Measurements from ENCODE around the gene SEMA5A. TPM values are rescaled to one million over a fixed set of nuclear protein-coding genes. Genes with fewer than 3 reads are reported as not detected.

Gene SEMA5A
- total and polyA plus RNA-seq, 2 of the 13 experiments (the other 11 are each of a cell fraction or from before 2014, with no cell fraction given): 0.01 TPM; not detected in 1

- Histone ChIP-seq H3K27me3 (ENCODE audit: control insufficient read depth in 1 of 2, insufficient read depth in 2 of 2, low read length in 2 of 2) (no peaks in the 10 kb centered on the region), H3K79me2 (ENCODE audit: insufficient read depth, low read length) (no peaks in the 10 kb centered on the region), H3K9ac (ENCODE audit: insufficient read depth, low read depth, low read length) (no peak overlapping the region), H3K9me3 (ENCODE audit: low read length) (peaks cover 7% of the 10 kb centered on the region; the same call in 1 of the 2 replicates), H4K20me1 (ENCODE audit: insufficient read depth, low read length) (no peaks in the 10 kb centered on the region), H2AFZ (ENCODE audit: low read length) (no peak overlapping the region), H3K27ac (ENCODE audit: extremely low read length, insufficient read depth, low read length) (no peak overlapping the region), H3K4me1 (ENCODE audit: insufficient read depth, low read length) (no peaks in the 10 kb centered on the region), H3K4me2 (ENCODE audit: low read depth, low read length) (no peak overlapping the region), H3K36me3 (replicated peaks in 1 of 2; ENCODE audit: control insufficient read depth in 1 of 2, insufficient read depth in 2 of 2, low read length in 2 of 2) (no peaks in the 10 kb centered on the region), H3K4me3 (replicated peaks in 1 of 3; ENCODE audit: insufficient read depth in 1 of 3, low read depth in 2 of 3, low read length in 3 of 3) (no peak overlapping the region)
- intact Hi-C loops (cut with micrococcal nuclease; ENCODE audit: unreplicated experiment): no loop called here
- in situ Hi-C loops (cut with HindIII; ENCODE audit: extremely low pct_ligation_motif_present, low pct_unique_long_range_greater_than_20kb): no loop called here
- ATAC-seq: no peak
- POLR2A ChIA-PET: no interaction called here
- WGBS (ENCODE audit: low lambda C conversion rate): 0% methylated on average over 2 of the region's 2 CpGs
- no TSS peak for BruUV-seq (replicated peaks)
- no peak for DNase-seq (ENCODE audit: low spot score)
- FAIRE-seq: no peak
- no peak for TF ChIP-seq ZNF432 (CRISPR knock-in tag; IDR thresholded peaks at IDR 0.05; ENCODE audit: borderline replicate concordance)
- no peak for TF ChIP-seq KLF11 (CRISPR knock-in tag; IDR thresholded peaks at IDR 0.05)
- no peak for TF ChIP-seq ERF (CRISPR knock-in tag; IDR thresholded peaks at IDR 0.05)
- TF ChIP-seq KDM2A (CRISPR knock-in tag; IDR thresholded peaks at IDR 0.05; ENCODE audit: borderline replicate concordance, low read depth): no peak
- TF ChIP-seq KMT2A (CRISPR knock-in tag; IDR thresholded peaks at IDR 0.05): no peak
- TF ChIP-seq ZKSCAN1 (IDR thresholded peaks at IDR 0.05; ENCODE audit: low read length): no peak
- CTCF ChIA-PET (ENCODE audit: low intra/inter-chr PET ratio, low total read pairs): no interaction called here
These were observed 105.4 kb downstream of the SEMA5A start for GRCh38 chr5:9440517-9440916.

- intact Hi-C loops (cut with micrococcal nuclease; ENCODE audit: unreplicated experiment): no loop called here
- FAIRE-seq (no peak), ATAC-seq (no peak), DNase-seq (ENCODE audit: low spot score) (no peak)
- no peaks in the 10 kb centered on the region for H3K4me1 ChIP-seq (ENCODE audit: insufficient read depth, low read length)
- no peak overlapping the region for H3K27ac ChIP-seq (ENCODE audit: extremely low read length, insufficient read depth, low read length)
- no peaks in the 10 kb centered on the region for H3K36me3 ChIP-seq (replicated peaks in 1 of 2; ENCODE audit: control insufficient read depth in 1 of 2, insufficient read depth in 2 of 2, low read length in 2 of 2)
- CTCF ChIA-PET (ENCODE audit: low intra/inter-chr PET ratio, low total read pairs): no interaction called here
- no peak overlapping the region for H3K4me3 ChIP-seq (replicated peaks in 1 of 3; ENCODE audit: insufficient read depth in 1 of 3, low read depth in 2 of 3, low read length in 3 of 3)
- H3K27me3 ChIP-seq (ENCODE audit: control insufficient read depth in 1 of 2, insufficient read depth in 2 of 2, low read length in 2 of 2): no peaks in the 10 kb centered on the region
- no TSS peak for BruUV-seq (replicated peaks)
- POLR2A ChIA-PET: no interaction called here
- peaks cover 4% of the 10 kb centered on the region; the same call in 1 of the 2 replicates for H3K9me3 ChIP-seq (ENCODE audit: low read length)
- H4K20me1 ChIP-seq (ENCODE audit: insufficient read depth, low read length): no peaks in the 10 kb centered on the region
- H3K79me2 ChIP-seq (ENCODE audit: insufficient read depth, low read length): no peaks in the 10 kb centered on the region
- 0% methylated on average over 4 of the region's 5 CpGs for WGBS (ENCODE audit: low lambda C conversion rate)
- in situ Hi-C loops (cut with HindIII; ENCODE audit: extremely low pct_ligation_motif_present, low pct_unique_long_range_greater_than_20kb): no loop called here
- no peak overlapping the region for H2AFZ ChIP-seq (ENCODE audit: low read length)
- no peak overlapping the region for H3K9ac ChIP-seq (ENCODE audit: insufficient read depth, low read depth, low read length)
- no peak overlapping the region for H3K4me2 ChIP-seq (ENCODE audit: low read depth, low read length)
- TF ChIP-seq ZNF451 (CRISPR knock-in tag; IDR thresholded peaks at IDR 0.05): no peak
- no peak for TF ChIP-seq ZFP36L1 (CRISPR knock-in tag; IDR thresholded peaks at IDR 0.05)
- no peak for TF ChIP-seq E2F2 (CRISPR knock-in tag; IDR thresholded peaks at IDR 0.05; ENCODE audit: borderline replicate concordance)
- no peak for TF ChIP-seq TAF15 (IDR thresholded peaks at IDR 0.05; ENCODE audit: low read depth, low read length, poor library complexity, severe bottlenecking)
- no peak for TF ChIP-seq BCL6 (CRISPR knock-in tag; IDR thresholded peaks at IDR 0.05)
- no peak for TF ChIP-seq MAX (IDR thresholded peaks at IDR 0.05)
- no peak for TF ChIP-seq NFYB (CRISPR knock-in tag; IDR thresholded peaks at IDR 0.05)
- no peak for TF ChIP-seq KDM5B (CRISPR knock-in tag; IDR thresholded peaks at IDR 0.05; ENCODE audit: borderline replicate concordance)
- TF ChIP-seq ZNF280D (CRISPR knock-in tag; IDR thresholded peaks at IDR 0.05): no peak
These were observed 106.2 kb downstream of the SEMA5A start for GRCh38 chr5:9439531-9440292.
